ENCODE measurements around the gene GATA3.

GATA3 gene

GRCh38 chr10:8037941-8038894 is 16.3 kb upstream of the GATA3 start:
- DNase-seq, result peak in 1 of 2 donors; percentile 23

GRCh38 chr10:8039321-8039881 is 15.1 kb upstream of the GATA3 start:
- no peak for DNase-seq

GRCh38 chr10:8040651-8041050 is 13.8 kb upstream of the GATA3 start:
- no peak for DNase-seq

- no peak for DNase-seq
Measured at GRCh38 chr10:8041284-8041991, 13.1 kb upstream of the GATA3 start.

- no peak for DNase-seq
Measured at GRCh38 chr10:8041992-8042720, 12.3 kb upstream of the GATA3 start.

- no peak for DNase-seq
Measured at GRCh38 chr10:8042721-8043568, 11.5 kb upstream of the GATA3 start.

- DNase-seq, result peak in 1 of 2 donors; percentile 56
Measured at GRCh38 chr10:8043569-8044306, 10.8 kb upstream of the GATA3 start.

- no peak for DNase-seq
Measured at GRCh38 chr10:8044331-8044907, 10.1 kb upstream of the GATA3 start.

- DNase-seq, result no peak
Measured at GRCh38 chr10:8044908-8045725, 9.4 kb upstream of the GATA3 start.

- no peak for DNase-seq
Measured at GRCh38 chr10:8045726-8046494, 8.6 kb upstream of the GATA3 start.

- DNase-seq, result no peak
Measured at GRCh38 chr10:8047452-8048280, 6.8 kb upstream of the GATA3 start.

- peak; percentile 57 to 85 for DNase-seq
Measured at GRCh38 chr10:8048281-8049008, 6.0 kb upstream of the GATA3 start.

- DNase-seq, result no peak
Measured at GRCh38 chr10:8049045-8049864, 5.2 kb upstream of the GATA3 start.

- no peak for DNase-seq
Measured at GRCh38 chr10:8049865-8050555, 4.5 kb upstream of the GATA3 start.

- DNase-seq, result no peak
Measured at GRCh38 chr10:8050556-8051108, 3.9 kb upstream of the GATA3 start.

Measured in CD4-positive, alpha-beta T cell treated with Interferon alpha-2 for 1 hour (primary cell).